LNCAP (cell line): ENCODE results near the gene RNASE7.

ENCODE experiments used
- CTCF ChIP-seq: fragments of 450-650 bp; IDR thresholded peaks from 2 replicates; pipeline ENCODE4 v1.5.1; 2017; ENCODE audit warnings: mild to moderate bottlenecking

Gene RNASE7

GRCh38 chr14:21089271-21089670, 47.1 kb downstream of the RNASE7 start:
- TF ChIP-seq CTCF, result no peak

- TF ChIP-seq CTCF, result no peak
Observed at GRCh38 chr14:21089877-21090193, 47.7 kb downstream of the RNASE7 start.

GRCh38 chr14:21090194-21090939, 48.2 kb downstream of the RNASE7 start:
- TF ChIP-seq CTCF, result peak; percentile 41; the same call in 1 of the 2 replicates

- no peak for TF ChIP-seq CTCF
Observed at GRCh38 chr14:21090940-21091663, 48.9 kb downstream of the RNASE7 start.

GRCh38 chr14:21091821-21092272, 49.7 kb downstream of the RNASE7 start:
- no peak for TF ChIP-seq CTCF

GRCh38 chr14:21092273-21093011, 50.3 kb downstream of the RNASE7 start:
- peak; percentile 100 for TF ChIP-seq CTCF

GRCh38 chr14:21093018-21093417, 50.9 kb downstream of the RNASE7 start:
- TF ChIP-seq CTCF, result no peak
